Stimulated activated naive CD4-positive, alpha-beta T cell treated with Interleukin-2 at 50 U/mL for 16 hours (primary cell): ENCODE measurements around the gene PCBP1.
"Not testable (repeated sequence)": the region's sequence is repeated elsewhere in the genome, so short reads cannot be mapped to it uniquely, and the experiment has no call there.

Experiments used
- DNase-seq: peaks from one replicate; lab custom pipeline; 2025; lab: John Stamatoyannopoulos, UW

The PCBP1 gene

GRCh38 chr2:70098032-70098431 lies 10.8 kb downstream of the PCBP1 start:
- DNase-seq, result no peak

GRCh38 chr2:70099270-70099669 lies 12.0 kb downstream of the PCBP1 start:
- DNase-seq, result no peak

- no peak for DNase-seq
Measured at GRCh38 chr2:70101174-70101573, 13.9 kb downstream of the PCBP1 start.

DNA sequence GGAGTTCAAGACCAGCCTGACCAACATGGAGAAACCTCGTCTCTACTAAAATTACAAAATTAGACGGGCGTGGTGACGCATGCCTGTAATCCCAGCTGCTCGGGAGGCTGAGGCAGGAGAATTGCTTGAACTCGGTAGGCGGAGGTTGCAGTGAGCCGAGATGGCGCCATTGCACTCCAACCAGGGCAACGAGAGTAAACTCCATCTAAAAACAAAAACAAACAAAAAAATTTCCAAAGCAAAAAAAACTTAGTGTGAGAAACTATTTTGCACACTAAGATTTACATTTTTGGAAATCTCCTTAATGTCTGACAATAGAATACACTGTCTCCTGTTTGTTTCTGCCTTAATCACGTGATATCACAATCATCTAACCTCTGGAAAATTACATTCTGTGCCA lies 14.4 kb downstream of the PCBP1 start:
- not testable (repeated sequence) for DNase-seq

DNA sequence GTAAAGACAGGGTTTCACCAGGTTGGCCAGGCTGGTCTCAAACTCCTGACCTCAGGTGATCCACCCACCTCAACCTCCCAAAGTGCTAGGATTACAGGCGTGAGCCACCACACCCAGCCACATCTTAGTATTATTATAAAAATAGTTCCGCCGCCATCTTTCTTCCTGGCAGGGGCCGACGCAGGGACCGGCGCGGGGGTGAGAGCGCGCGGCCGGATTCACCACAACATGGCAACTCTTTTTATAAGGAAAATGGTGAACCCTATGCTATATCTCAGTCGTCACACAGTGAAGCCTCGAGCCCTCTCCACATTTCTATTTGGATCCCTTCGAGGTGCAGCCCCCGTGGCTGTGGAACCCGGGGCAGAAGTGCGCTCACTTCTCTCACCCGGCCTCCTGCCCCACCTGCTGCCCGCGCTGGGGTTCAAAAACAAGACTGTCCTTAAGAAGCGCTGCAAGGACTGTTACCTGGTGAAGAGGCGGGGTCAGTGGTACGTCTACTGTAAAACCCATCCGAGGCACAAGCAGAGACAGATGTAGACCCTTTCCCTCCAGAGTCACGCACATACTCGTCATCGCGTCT lies 15.1 kb downstream of the PCBP1 start:
- not testable (repeated sequence) for DNase-seq

DNA sequence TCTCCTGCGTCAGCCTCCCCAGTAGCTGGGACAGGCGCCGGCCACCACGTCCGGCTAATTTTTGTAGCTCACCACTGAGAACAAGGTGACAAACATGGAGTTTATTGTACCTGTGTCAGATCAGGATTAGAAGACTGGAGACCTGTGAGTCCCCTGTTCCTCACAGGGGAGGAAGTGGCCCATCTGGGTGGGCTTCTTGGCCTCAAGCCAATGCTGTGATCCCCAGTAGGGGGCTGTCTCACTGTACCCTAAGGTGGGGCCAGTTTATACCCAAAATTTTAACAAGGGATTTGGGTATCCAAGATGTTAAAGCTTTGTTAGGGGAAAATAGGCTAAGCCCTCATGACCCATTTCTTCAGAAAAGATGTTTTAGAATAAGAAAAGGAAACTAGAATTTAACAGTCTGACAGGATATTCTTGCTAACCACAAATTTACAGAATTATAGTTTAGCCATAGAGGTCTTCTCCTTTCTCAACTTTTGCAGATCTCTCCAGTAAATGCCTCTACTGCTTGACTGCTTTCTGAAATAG lies 16.3 kb downstream of the PCBP1 start:
- no peak for DNase-seq

GRCh38 chr2:70104231-70105111 lies 17.2 kb downstream of the PCBP1 start:
- DNase-seq, result peak; percentile 21

GRCh38 chr2:70106138-70106537 lies 18.9 kb downstream of the PCBP1 start:
- not testable (repeated sequence) for DNase-seq

GRCh38 chr2:70110397-70110796 lies 23.1 kb downstream of the PCBP1 start:
- DNase-seq, result not testable (repeated sequence)

DNA sequence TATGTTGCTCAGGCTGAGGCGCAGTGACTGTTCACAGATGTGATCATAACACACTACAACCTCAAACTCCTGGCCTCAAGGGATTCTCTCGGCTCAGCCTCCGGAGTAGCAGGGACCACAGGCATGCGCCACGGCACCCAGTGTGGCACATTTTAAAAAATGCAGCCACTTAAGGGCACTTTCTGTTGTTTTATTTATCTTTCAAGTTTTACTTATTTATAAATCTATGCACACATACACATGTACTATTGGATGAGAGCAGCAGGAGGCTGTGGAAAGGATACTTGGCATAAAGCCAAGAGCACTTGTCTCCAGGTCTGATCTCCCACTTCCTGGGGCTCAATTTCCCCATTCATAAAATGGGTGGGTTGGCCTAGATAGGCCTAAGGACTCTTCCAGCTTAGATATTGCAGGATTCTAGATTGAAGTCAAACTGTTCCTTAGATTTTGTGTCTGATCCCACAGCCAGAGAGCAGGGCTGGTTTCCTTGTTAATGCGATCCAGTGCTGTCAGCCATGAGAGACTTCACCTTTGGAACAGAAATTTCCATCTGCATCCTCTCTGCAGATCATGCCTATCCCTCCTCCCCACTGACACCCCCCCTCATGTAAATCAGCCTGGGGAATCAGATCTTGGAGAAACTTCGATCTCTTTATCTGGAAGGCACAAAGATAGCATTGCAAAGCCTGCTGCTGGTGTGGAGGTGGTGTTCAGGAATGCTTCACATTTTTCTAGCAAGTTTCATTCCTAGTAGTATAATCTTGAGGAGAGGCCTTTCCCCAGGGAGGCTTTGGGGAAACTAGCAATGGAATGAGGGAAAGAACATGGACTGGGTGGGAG lies 24.7 kb downstream of the PCBP1 start:
- DNase-seq, result no peak

GRCh38 chr2:70113359-70114070 lies 26.2 kb downstream of the PCBP1 start:
- no peak for DNase-seq

DNA sequence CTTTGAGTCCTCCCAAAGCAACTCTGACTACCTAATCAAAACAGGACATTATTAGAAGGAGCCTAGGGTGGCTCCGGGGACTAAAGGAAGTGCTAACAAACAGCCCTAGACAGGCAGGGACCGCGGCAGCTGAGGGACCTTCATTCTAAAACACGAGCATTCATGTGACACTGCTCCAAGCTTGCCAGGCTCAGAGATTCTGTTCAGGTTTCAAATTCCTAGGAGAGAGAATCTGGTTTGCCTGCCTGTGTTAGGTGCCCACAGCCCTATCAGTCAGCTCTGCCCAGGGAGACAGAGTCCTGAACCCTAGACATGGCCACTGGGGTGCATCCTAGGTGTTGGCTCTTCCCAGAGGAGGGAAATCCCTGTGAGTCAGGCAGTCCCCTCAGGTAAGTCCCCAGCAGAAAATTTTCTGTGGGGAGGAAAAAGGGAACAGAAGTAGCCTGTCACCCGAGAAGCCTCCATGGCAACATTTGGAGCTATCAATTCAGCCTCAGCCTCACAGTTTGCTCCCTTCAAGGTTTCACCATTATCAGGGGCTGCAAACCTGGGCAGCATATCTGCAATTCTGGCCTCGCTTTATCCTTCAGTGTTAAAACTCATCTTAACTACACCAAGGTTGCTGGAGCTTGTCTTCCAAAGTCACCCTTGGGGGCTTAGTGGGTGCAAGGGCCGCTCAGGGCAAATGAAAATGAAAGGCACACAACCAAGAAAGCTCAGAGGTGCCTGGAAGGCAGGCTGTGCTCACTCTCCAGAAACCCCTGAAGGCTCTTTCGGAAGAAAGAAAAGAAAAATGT lies 28.6 kb downstream of the PCBP1 start:
- DNase-seq, result no peak

- no peak for DNase-seq
Measured at GRCh38 chr2:70116936-70117552, 29.8 kb downstream of the PCBP1 start.

GRCh38 chr2:70118798-70119454 lies 31.6 kb downstream of the PCBP1 start:
- DNase-seq, result no peak

DNA sequence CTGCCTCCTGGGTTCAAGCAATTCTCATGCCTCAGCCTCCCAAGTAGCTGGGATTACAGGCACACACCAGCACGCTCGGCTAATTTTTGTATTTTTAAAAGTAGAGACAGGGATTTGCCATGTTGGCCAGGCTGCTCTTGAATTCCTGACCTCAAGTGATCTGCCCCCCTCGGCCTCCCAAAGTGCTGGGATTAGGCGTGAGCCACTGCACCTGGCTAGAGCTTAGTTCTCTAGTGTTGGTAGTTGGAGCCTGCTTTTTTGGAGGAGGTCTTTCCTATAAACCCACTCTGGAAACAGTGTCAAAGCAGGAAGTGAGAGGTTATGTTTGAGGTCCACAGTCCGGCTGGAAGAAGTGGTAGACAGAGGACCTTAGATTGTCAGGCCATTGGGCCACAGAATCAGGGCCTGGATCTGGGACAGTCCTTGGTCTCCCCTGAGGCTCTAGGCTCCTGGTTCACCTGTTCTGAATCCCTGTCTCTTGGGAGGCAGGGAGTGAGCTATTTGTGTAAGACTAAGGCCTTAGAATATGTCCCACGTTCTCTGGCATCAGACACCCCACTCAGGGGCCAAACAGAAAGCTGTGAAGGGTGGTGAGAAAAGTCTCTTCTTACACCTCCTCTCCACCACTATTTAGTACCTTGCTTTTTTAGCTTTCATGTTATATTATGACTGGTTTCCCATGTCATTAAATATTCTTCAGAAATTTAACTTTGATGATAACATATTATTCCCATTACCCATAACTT lies 34.5 kb downstream of the PCBP1 start:
- no peak for DNase-seq

- no peak for DNase-seq
Measured at GRCh38 chr2:70122470-70122869, 35.2 kb downstream of the PCBP1 start.

GRCh38 chr2:70123051-70123828 lies 36.0 kb downstream of the PCBP1 start:
- no peak for DNase-seq

DNA sequence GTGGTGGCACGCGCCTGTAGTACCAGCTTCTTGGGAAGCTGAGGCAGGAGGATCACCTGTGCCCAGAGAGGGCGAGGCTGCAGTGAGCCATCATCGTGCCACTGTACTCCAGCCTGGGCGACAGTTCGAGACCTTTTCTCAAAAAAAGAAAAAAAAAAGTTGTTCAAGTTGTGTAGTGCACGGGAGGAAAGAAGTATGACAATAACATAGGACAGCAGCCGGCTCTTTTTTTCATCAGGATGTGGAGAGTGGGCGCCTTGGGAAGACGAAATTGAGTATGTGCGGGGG lies 36.5 kb downstream of the PCBP1 start:
- DNase-seq, result no peak
